ENCODE data around the gene ARHGAP15.

DNA sequence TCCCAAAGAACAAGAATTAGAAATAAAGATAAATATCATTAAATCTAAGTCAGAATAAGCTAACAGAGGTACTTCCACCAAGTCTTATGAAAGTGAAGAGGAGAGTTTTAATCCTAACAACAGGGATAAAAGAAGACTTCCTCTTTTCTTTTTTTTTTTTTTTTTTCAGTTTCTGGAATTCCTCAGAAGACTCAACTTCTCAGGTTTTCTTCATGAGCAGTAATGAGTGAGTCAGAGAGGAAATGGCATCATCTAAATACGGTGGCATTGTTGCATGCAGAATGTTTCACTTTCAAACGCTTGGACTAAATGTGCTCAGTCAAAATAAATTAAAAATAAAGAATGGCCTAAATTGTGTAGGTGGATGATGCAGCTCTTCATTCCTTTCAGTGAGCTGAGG is 45.6 kb upstream of the ARHGAP15 start:
- TF ChIP-seq, protein P1, sequence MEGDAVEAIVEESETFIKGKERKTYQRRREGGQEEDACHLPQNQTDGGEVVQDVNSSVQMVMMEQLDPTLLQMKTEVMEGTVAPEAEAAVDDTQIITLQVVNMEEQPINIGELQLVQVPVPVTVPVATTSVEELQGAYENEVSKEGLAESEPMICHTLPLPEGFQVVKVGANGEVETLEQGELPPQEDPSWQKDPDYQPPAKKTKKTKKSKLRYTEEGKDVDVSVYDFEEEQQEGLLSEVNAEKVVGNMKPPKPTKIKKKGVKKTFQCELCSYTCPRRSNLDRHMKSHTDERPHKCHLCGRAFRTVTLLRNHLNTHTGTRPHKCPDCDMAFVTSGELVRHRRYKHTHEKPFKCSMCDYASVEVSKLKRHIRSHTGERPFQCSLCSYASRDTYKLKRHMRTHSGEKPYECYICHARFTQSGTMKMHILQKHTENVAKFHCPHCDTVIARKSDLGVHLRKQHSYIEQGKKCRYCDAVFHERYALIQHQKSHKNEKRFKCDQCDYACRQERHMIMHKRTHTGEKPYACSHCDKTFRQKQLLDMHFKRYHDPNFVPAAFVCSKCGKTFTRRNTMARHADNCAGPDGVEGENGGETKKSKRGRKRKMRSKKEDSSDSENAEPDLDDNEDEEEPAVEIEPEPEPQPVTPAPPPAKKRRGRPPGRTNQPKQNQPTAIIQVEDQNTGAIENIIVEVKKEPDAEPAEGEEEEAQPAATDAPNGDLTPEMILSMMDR (IDR thresholded peaks at IDR 0.05), result no peak
- no peak for TF ChIP-seq POLR2A (IDR thresholded peaks at IDR 0.05)

Measured in esophagus squamous epithelium (tissue), 4 donors.